ENCODE measurements around the gene TMCC1. TPM values are rescaled to one million over a fixed set of nuclear protein-coding genes. Genes with fewer than 3 reads are reported as not detected.

Gene TMCC1
- polyA plus RNA-seq, 2 of the 4 experiments (the other 2 are of a cell fraction): 30.3 to 75.7 TPM

DNA sequence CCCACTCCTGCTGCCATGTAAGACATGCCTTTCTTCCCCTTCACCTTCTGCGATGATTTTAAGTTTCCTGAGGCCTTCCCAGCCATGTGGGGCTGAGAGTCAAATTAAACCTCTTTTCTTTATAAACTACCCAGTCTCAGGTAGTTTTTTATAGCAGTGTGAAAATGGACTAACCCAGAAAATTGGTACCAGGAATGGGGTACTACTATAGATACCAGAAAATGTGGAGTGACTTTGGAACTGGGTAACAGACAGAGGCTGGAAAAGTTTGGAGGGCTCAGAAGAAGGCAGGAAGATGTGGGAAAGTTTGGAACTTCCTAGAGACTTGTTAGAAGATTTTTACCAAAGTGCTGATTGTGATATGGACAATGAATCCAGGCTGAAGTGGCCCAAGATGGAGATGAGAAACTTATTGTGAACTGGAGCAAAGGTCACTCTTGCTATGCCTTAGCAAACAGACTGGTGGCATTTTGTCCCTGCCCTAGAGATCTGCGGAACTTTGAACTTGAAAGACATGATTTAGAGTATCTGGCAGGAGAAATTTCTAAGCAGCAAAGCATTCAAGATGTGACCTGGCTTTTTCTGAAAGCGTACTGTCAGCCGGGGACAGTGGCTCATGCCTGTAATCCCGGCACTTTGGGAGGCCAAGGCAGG, 52.7 kb downstream of the TMCC1 start:
- ChIA-PET POLR2A (no interaction called here), CTCF (interaction anchor here (1.2 kb wide), 1 partner anchor 18 kb away, joined by 3 read pairs; no protein-coding TSS in a partner anchor)
- ATAC-seq (no peak), DNase-seq (ENCODE audit: low read depth in 1 of 2, low spot score in 1 of 2) (no peak), FAIRE-seq (no peak)
- Histone ChIP-seq H3K4me1 (peaks cover 11% of the 10 kb centered on the region; the same call in 2 of the 3 replicates), H3K9me3 (peaks cover 15% of the 10 kb centered on the region; the same call in 2 of the 3 replicates), H3K4me2 (no peak overlapping the region), H3K4me3 (no peak overlapping the region), H3K27ac (no peak overlapping the region)
- TF ChIP-seq TP53 (CRISPR knock-in tag; IDR thresholded peaks at IDR 0.05) (no peak), ATOH8 (CRISPR knock-in tag; IDR thresholded peaks at IDR 0.05; ENCODE audit: low read depth) (no peak), RAD21 (conservative IDR thresholded peaks at IDR 0.05 in 1 of 2, IDR thresholded peaks at IDR 0.05 in 1 of 2) (no peak), HOXB5 (CRISPR knock-in tag; IDR thresholded peaks at IDR 0.05) (no peak), EP300 (IDR thresholded peaks at IDR 0.05) (no peak), FOXS1 (CRISPR knock-in tag; IDR thresholded peaks at IDR 0.05) (no peak)
- TF ChIP-seq, protein P1, sequence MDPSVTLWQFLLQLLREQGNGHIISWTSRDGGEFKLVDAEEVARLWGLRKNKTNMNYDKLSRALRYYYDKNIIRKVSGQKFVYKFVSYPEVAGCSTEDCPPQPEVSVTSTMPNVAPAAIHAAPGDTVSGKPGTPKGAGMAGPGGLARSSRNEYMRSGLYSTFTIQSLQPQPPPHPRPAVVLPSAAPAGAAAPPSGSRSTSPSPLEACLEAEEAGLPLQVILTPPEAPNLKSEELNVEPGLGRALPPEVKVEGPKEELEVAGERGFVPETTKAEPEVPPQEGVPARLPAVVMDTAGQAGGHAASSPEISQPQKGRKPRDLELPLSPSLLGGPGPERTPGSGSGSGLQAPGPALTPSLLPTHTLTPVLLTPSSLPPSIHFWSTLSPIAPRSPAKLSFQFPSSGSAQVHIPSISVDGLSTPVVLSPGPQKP (IDR thresholded peaks at IDR 0.05; ENCODE audit: low read depth, low read length): no peak
- WGBS (ENCODE audit: missing lambda C conversion rate): 95% methylated on average over 5 of the region's 5 CpGs

DNA sequence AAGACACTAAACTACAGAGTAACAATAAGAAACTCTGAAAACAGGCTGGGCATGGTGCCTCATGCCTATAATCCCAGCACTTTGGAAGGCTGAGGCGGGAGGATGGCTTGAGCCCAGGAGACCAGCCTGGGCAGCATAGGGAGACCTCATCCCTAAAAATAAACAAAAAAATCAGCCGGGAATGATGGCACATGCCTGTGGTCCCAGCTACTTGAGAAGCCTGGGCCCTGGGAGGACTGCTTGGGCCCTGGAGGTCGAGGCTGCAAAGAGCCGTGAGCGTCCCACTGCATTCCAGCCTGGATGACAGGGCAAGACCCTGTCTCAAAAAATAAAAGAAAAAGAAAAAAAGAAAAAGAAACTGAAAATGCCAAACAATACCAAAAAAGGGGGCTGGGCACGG, 55.4 kb downstream of the TMCC1 start:
- peaks cover 7% of the 10 kb centered on the region; the same call in 2 of the 3 replicates for H3K4me1 ChIP-seq
- no peak overlapping the region for H3K4me3 ChIP-seq
- ChIA-PET CTCF (no interaction called here), POLR2A (no interaction called here)
- ATAC-seq (no peak), DNase-seq (ENCODE audit: low read depth in 1 of 2, low spot score in 1 of 2) (no peak), FAIRE-seq (no peak)
- TF ChIP-seq BHLHE40 (IDR thresholded peaks at IDR 0.05; ENCODE audit: low read depth, low read length): no peak
- TF ChIP-seq NR3C1 (IDR thresholded peaks at IDR 0.05): no peak
- no peak for TF ChIP-seq ATOH8 (CRISPR knock-in tag; IDR thresholded peaks at IDR 0.05; ENCODE audit: low read depth)
- TF ChIP-seq HMGXB4 (CRISPR knock-in tag; IDR thresholded peaks at IDR 0.05; ENCODE audit: borderline replicate concordance): no peak
- TF ChIP-seq, protein P2, sequence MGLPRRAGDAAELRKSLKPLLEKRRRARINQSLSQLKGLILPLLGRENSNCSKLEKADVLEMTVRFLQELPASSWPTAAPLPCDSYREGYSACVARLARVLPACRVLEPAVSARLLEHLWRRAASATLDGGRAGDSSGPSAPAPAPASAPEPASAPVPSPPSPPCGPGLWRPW (IDR thresholded peaks at IDR 0.05): no peak
- TF ChIP-seq HOXB5 (CRISPR knock-in tag; IDR thresholded peaks at IDR 0.05): no peak
- TF ChIP-seq CHD2 (IDR thresholded peaks at IDR 0.05; ENCODE audit: low read length, partially characterized antibody): no peak
- TF ChIP-seq RFX5 (IDR thresholded peaks at IDR 0.05): no peak
- TF ChIP-seq POLR2A (IDR thresholded peaks at IDR 0.05; ENCODE audit: low read length): no peak
- TF ChIP-seq MAZ (IDR thresholded peaks at IDR 0.05; ENCODE audit: borderline replicate concordance, low read depth, low read length): no peak
- TF ChIP-seq BCL3 (IDR thresholded peaks at IDR 0.05): no peak
- no peak for TF ChIP-seq CBX2 (IDR thresholded peaks at IDR 0.05; ENCODE audit: borderline replicate concordance, low read depth)
- TF ChIP-seq HDAC2 (IDR thresholded peaks at IDR 0.05): no peak
- TF ChIP-seq EHMT2 (IDR thresholded peaks at IDR 0.05; ENCODE audit: low read depth): no peak
- TF ChIP-seq CEBPB (IDR thresholded peaks at IDR 0.05): no peak
- WGBS (ENCODE audit: missing lambda C conversion rate): 88% methylated on average over 6 of the region's 6 CpGs
- H3K9me3 ChIP-seq: peaks cover 14% of the 10 kb centered on the region; the same call in 2 of the 3 replicates
- no peak overlapping the region for H3K4me2 ChIP-seq
- no peak overlapping the region for H3K27ac ChIP-seq

All from A549 (cell line).